Upper lobe of left lung (tissue), 6 donors: ENCODE measurements around the gene ERG28. TPM values are rescaled to one million over a fixed set of nuclear protein-coding genes. Genes with fewer than 3 reads are reported as not detected.

ENCODE experiments used
- ATAC-seq, 2 donors: fragments of 200-7000 bp; cut with Tn5 transposase; one replicate each; pipeline ENCODE4 v1.9.1; 2022; ENCODE audit warnings: mild to moderate bottlenecking in 2 of 2, moderate library complexity in 2 of 2; ENCODE audit not compliant: low FRiP score in 2 of 2
- DNase-seq, 2 donors: peaks; one replicate each; pipeline ENCODE4 v3.0.0-alpha.2; 2019 to 2020
- H3K27ac ChIP-seq, 4 donors: fragments of 200-600 bp; sonication (generic); one replicate each; pipeline ENCODE4 v1.5.1; 2016 to 2019
- H3K27me3 ChIP-seq, 4 donors: fragments of 200-600 bp; sonication (generic); one replicate each; pipeline ENCODE4 v1.5.1; 2017 to 2019
- H3K36me3 ChIP-seq, 4 donors: fragments of 200-600 bp; sonication (generic); one replicate each; pipeline ENCODE4 v1.5.1; 2016 to 2019
- H3K4me1 ChIP-seq, 4 donors: fragments of 200-600 bp; sonication (generic); one replicate each; pipeline ENCODE4 v1.5.1; 2018 to 2019
- H3K4me3 ChIP-seq, 4 donors: fragments of 200-600 bp; sonication (generic); one replicate each; pipeline ENCODE4 v1.5.1; 2017 to 2019; ENCODE audit warnings: mild to moderate bottlenecking in 2 of 4, moderate library complexity in 1 of 4
- H3K9me3 ChIP-seq, 4 donors: fragments of 200-600 bp; sonication (generic); one replicate each; pipeline ENCODE4 v1.5.1; 2018 to 2019
- EP300 ChIP-seq, 4 donors: sonication (generic); formaldehyde crosslinking; IDR thresholded peaks; one replicate each; pipeline ENCODE4 v1.5.1; 2017; ENCODE audit warnings: antibody characterized with exemption in 4 of 4, control low read depth in 2 of 4
- POLR2A ChIP-seq, 4 donors: fragments of 450-650 bp; IDR thresholded peaks; one replicate each; pipeline ENCODE4 v1.5.1; 2016 to 2017; ENCODE audit warnings: antibody characterized with exemption in 4 of 4, mild to moderate bottlenecking in 2 of 4
- POLR2AphosphoS5 ChIP-seq, 2 donors: sonication (generic); formaldehyde crosslinking; IDR thresholded peaks; one replicate each; pipeline ENCODE4 v1.5.1; 2017; ENCODE audit warnings: antibody characterized with exemption in 2 of 2
- WGBS, 2 donors: methylation state at CpG; one replicate each; pipeline ENCODE4 v1.1.5; 2017 to 2018; 5-methylcytosine and 5-hydroxymethylcytosine counted together
- total RNA-seq, 6 donors: library from RNA; depleted of rRNA in 4 of 6; stranded (reverse); fragments of >200 nt in 4 of 6; gene quantifications; one replicate each; pipeline versions ENCODE4 v1.1.0 to v1.2.1, GENCODE V29; 2016 to 2021
- TF ChIP-seq, protein P1 (sequence below), 6 experiments: fragments of 450-650 bp in 4 of 6; fragments of 200-600 bp in 2 of 6; sonication (generic) in 2 of 6; IDR thresholded peaks; one replicate each; pipeline ENCODE4 v1.5.1; 2016 to 2019; ENCODE audit warnings: antibody characterized with exemption in 6 of 6
- donor health status: DM: no; HTN: no; CAD: no; lungs with moderate emphysema.
- donor health status: DM: no; HTN: yes; CAD: no; lungs with severe emphysema.

The ERG28 gene, protein sequence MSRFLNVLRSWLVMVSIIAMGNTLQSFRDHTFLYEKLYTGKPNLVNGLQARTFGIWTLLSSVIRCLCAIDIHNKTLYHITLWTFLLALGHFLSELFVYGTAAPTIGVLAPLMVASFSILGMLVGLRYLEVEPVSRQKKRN
- 10 to 100 TPM in 5 of 6 donors, 1 to 10 TPM in 1; 6.3 to 36.0 (median 17.3) TPM for total RNA-seq

GRCh38 chr14:75660630-75661498, at the start of gene ERG28, which contains the start of gene TTLL5:
Gene ERG28, minus strand, starts transcription at chr14:75660876. Its CDS starts 3,374 bp downstream, at chr14:75657502.
Gene TTLL5, plus strand, starts transcription at chr14:75661246. Its CDS starts 1,904 bp downstream, at chr14:75663150.
- peaks cover 7 to 14% (median 12%) of the 10 kb centered on the region in 4 donors for H3K36me3 ChIP-seq
- DNase-seq (peak; percentile 98 to 99), ATAC-seq (peak; percentile 98 to 99)
- peak in 3 of 4 donors; percentile 49 to 86 (median 79) for TF ChIP-seq POLR2A (IDR thresholded peaks at IDR 0.05)
- peak in 1 of 2 donors; percentile 70 for TF ChIP-seq POLR2AphosphoS5 (IDR thresholded peaks at IDR 0.05)
- no peak for TF ChIP-seq EP300 (IDR thresholded peaks at IDR 0.05)
- H3K9me3 ChIP-seq = no peaks in the 10 kb centered on the region
- peak within 1 kb of the TSS; percentile 79 to 86 (median 86) for H3K27ac ChIP-seq
- no peaks in the 10 kb centered on the region for H3K27me3 ChIP-seq
- WGBS, 2 donors = 0% methylated on average over 54 to 60 of the region's 60 CpGs
- H3K4me1 ChIP-seq = peaks cover 9 to 25% (median 20%) of the 10 kb centered on the region in 4 donors
- peak within 1 kb of the TSS; percentile 77 to 88 (median 82) for H3K4me3 ChIP-seq

- Histone ChIP-seq H3K4me1 (peaks cover 6 to 13% (median 10%) of the 10 kb centered on the region in 4 donors), H3K4me3 (no peak overlapping the region), H3K27me3 (no peaks in the 10 kb centered on the region), H3K36me3 (peaks cover 0 to 15% (median 4%) of the 10 kb centered on the region in 4 donors), H3K27ac (no peak overlapping the region), H3K9me3 (no peaks in the 10 kb centered on the region)
- TF ChIP-seq, protein P1, sequence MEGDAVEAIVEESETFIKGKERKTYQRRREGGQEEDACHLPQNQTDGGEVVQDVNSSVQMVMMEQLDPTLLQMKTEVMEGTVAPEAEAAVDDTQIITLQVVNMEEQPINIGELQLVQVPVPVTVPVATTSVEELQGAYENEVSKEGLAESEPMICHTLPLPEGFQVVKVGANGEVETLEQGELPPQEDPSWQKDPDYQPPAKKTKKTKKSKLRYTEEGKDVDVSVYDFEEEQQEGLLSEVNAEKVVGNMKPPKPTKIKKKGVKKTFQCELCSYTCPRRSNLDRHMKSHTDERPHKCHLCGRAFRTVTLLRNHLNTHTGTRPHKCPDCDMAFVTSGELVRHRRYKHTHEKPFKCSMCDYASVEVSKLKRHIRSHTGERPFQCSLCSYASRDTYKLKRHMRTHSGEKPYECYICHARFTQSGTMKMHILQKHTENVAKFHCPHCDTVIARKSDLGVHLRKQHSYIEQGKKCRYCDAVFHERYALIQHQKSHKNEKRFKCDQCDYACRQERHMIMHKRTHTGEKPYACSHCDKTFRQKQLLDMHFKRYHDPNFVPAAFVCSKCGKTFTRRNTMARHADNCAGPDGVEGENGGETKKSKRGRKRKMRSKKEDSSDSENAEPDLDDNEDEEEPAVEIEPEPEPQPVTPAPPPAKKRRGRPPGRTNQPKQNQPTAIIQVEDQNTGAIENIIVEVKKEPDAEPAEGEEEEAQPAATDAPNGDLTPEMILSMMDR (IDR thresholded peaks at IDR 0.05) = peak; percentile 43 to 78 (median 71)
- TF ChIP-seq POLR2AphosphoS5 (IDR thresholded peaks at IDR 0.05) = no peak
- TF ChIP-seq EP300 (IDR thresholded peaks at IDR 0.05) = no peak
- no peak for TF ChIP-seq POLR2A (IDR thresholded peaks at IDR 0.05)
- WGBS, 2 donors = 55 to 56% methylated on average over 10 of the region's 10 CpGs
- ATAC-seq (peak; percentile 73 to 88), DNase-seq (peak in 1 of 2 donors; percentile 74)
Observed at GRCh38 chr14:75709207-75709812, 48.6 kb upstream of the ERG28 start.

GRCh38 chr14:75705014-75705413, 44.3 kb upstream of the ERG28 start:
- WGBS, 2 donors = 94 to 96% methylated on average over 3 of the region's 3 CpGs
- Histone ChIP-seq H3K36me3 (peaks cover 2 to 24% (median 10%) of the 10 kb centered on the region in 4 donors), H3K9me3 (no peaks in the 10 kb centered on the region), H3K4me1 (peaks cover 0 to 7% (median 0%) of the 10 kb centered on the region in 4 donors), H3K4me3 (no peak overlapping the region), H3K27ac (no peak overlapping the region), H3K27me3 (no peaks in the 10 kb centered on the region)
- ATAC-seq (no peak), DNase-seq (no peak)
- TF ChIP-seq POLR2AphosphoS5 (IDR thresholded peaks at IDR 0.05) (no peak), EP300 (IDR thresholded peaks at IDR 0.05) (no peak), POLR2A (IDR thresholded peaks at IDR 0.05) (no peak)
- TF ChIP-seq, protein P1 (IDR thresholded peaks at IDR 0.05) = no peak

DNA sequence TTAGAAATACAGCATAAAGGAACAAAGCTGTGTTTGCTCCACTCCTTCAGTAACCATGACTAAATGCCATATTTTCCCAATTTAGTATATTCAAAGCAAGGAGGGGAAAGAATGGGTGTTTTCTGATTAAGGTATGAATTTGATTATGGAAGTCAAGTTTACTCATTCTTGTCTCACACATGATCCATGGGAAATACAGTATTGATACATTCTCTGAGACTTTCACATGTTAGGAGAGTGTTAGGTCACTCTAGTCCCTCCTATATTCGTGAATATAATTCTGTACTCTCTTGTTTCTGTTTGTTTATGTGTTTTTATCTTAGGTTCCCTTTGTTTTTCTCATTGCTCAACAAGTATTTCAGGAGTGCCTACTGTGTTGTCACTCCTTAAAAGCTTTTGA, 42.8 kb upstream of the ERG28 start:
- Histone ChIP-seq H3K4me1 (peaks cover 0 to 7% (median 0%) of the 10 kb centered on the region in 4 donors), H3K4me3 (no peak overlapping the region), H3K36me3 (peaks cover 2 to 32% (median 7%) of the 10 kb centered on the region in 4 donors), H3K9me3 (no peaks in the 10 kb centered on the region), H3K27me3 (no peaks in the 10 kb centered on the region), H3K27ac (no peak overlapping the region)
- ATAC-seq (peak in 1 of 2 donors; percentile 6), DNase-seq (no peak)
- WGBS, 2 donors = 59 to 60% methylated on average over 1 of the region's 1 CpG
- no peak for TF ChIP-seq POLR2AphosphoS5 (IDR thresholded peaks at IDR 0.05)
- no peak for TF ChIP-seq POLR2A (IDR thresholded peaks at IDR 0.05)
- no peak for TF ChIP-seq EP300 (IDR thresholded peaks at IDR 0.05)
- TF ChIP-seq, protein P1 (IDR thresholded peaks at IDR 0.05) = no peak
